M059J (cell line): ENCODE measurements around the gene GRK5. TPM values are rescaled to one million over a fixed set of nuclear protein-coding genes. Genes with fewer than 3 reads are reported as not detected.

ENCODE experiments used
- DNase-seq: peaks from one replicate; pipeline ENCODE4 v3.0.0-alpha.2; 2012; ENCODE audit warnings: low read depth
- total RNA-seq: library from RNA; depleted of rRNA; stranded (reverse); fragments of >200 nt; shearing (Covaris generic); gene quantifications from 2 replicates; pipeline ENCODE4 v1.2.3, GENCODE V29; 2014

The GRK5 gene
- total RNA-seq, 1 experiment from 2014 or later: 4.4 TPM

DNA sequence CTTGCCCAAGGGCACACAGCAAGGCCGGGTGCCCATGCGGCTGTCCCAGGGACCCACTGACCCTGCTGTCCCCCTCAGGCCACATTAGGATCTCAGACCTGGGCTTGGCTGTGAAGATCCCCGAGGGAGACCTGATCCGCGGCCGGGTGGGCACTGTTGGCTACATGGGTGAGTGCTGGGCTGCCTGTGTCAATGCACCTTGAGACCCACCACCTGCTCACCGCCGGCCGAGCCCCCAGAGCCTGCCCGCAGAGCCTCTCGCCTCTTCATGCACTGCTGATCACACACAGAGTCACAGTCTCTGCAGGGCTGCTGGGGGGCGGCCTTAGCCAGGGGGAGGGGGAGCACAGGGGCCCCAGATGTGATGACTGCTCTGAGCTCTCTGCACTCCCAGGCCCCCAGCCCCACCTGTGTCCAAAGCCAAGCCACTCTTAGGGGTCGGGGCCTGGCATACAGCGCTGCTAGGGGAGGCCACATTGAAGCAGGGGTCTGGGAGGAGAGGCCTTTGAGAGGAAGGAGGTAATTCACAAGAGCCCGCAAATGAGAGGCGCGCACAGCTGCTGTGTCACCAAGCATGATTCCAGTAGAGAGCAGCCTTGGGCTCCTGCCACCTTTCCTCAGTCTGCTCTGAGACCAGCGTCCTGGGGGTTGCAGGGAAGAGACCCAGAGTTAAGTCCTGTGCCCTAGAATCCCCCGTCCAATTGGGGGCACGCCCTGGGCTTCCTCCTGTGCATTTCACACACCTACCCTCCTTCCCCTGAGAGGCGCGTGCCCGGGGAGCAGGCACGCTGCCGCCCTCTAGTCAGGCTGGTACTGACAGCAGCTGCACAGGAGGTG lies 234.8 kb downstream of the GRK5 start:
- DNase-seq: no peak

DNA sequence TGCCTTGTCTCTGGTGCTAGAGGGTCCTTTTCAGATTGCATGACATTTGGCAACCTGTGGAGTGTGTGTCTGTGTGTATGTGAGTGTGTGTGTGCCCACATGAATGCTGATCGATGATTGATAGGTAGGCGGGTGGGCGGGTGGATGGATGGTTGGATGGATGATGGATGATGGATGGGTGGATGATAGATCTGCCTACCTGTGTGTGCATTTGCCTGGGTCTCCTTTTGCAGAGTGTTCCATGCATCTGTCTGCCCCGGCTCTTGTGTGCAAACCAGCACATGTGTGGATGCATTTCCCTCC lies 235.3 kb downstream of the GRK5 start:
- no peak for DNase-seq

DNA sequence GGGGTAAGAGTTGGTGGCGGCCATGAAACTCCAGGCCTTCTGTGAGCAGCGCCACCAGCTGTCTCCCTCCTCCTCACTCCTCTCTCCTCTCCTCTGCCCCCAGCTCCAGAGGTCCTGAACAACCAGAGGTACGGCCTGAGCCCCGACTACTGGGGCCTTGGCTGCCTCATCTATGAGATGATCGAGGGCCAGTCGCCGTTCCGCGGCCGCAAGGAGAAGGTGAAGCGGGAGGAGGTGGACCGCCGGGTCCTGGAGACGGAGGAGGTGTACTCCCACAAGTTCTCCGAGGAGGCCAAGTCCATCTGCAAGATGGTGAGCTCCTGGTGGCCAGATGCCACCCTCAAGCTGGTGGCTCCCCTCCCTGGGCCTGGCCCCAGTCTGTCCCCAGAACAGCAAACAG lies 236.1 kb downstream of the GRK5 start:
- DNase-seq: no peak

DNA sequence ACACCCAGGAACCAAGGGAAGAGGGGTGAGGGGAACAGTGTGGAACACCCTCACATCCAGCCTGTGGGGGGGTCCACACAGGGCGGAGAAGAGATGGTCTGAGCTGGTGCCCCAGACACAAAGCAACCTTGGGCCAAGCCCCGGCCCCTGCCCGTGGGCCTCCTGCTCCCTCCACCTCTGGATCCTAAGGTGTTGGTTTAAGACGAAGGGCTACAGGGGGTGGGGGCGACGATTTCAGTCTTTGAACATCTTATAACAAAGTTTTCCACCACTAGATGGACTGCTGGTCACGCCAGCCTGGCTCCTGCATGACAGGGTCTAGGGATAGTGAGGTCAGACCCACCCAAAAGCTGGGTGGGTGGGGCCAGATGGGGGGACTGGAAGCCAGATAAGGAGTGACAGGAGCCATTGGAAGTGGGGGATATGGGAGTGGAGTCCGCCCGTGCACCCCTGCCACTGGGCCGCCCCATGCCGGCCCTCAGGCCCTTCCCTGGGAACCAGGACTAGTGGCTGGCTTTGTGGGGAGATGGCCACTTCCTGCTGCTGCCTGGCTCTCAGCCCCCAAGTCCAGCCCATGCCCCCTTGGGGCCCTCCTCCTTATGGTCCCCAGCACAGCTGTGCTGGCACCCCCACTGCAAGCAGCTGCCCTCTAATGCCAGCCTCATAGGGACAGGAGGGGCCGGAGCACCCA lies 236.7 kb downstream of the GRK5 start:
- no peak for DNase-seq

DNA sequence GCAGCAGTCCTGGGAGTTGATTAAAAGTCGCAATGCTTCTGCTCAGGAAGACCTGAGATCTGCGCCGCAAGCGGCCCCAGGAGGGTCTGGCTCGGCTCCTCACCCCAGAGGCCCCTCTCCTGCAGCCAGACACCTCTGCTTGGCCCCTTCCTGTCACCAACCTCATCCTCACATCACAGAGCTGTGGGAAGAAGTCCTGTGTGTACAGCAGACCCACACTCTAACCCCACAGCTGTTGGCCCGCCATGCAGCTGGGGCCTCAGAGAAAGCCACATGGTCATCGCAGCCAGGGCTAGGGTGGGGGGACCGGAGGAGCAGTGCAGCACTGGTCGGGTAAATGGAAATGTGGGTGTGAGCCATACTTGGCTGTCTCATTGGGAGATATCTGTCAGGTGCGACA lies 237.5 kb downstream of the GRK5 start:
- DNase-seq: no peak

DNA sequence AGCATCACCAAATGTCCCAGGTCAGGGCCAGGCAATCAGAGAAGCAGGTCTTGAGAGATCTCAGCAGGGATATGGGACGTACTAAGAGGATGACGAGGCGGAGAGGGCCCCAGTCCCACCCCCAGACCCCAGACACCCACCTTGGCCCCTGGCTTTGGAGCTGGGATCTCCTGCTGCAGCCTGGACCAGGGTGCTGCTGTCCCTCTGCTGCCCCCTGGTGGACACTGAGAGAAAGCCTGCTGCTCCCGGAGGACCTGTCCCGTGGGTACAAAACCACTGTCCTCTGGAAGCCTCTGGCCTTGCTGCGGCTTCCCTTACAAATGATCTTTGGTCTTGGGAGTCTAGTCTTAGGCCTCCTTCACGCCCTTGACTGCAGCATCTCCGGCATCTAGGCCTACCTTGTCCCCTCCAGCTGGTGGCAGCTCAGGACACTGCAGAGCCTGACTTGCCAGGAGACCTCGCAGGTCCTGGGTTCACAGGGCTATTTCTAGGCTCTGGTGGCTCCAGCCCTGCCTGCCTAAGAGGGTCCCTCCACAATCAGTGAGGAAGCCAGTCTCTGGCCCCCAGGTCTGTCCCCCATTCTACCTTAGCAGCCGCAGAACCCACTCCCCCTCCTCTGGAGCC lies 238.1 kb downstream of the GRK5 start:
- DNase-seq: peak; percentile 71

DNA sequence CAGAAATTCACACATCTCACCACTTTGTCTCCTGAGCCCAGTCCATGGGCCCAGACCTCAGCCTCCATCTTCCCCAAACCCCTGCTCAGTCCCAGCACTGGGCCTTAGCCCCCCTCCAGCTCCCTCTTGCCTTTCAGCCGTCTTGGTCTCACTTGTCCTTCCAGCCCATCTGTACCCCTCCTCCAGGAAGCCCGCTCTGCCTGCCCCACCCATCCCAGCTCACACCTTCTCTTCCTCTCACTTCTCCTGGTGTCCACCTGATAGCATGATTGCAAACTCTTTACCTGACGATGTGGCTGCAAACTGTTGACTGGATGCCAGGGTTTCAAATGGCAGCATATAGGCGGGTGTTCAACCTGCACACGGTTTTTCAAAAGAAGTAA lies 238.6 kb downstream of the GRK5 start:
- DNase-seq: no peak

DNA sequence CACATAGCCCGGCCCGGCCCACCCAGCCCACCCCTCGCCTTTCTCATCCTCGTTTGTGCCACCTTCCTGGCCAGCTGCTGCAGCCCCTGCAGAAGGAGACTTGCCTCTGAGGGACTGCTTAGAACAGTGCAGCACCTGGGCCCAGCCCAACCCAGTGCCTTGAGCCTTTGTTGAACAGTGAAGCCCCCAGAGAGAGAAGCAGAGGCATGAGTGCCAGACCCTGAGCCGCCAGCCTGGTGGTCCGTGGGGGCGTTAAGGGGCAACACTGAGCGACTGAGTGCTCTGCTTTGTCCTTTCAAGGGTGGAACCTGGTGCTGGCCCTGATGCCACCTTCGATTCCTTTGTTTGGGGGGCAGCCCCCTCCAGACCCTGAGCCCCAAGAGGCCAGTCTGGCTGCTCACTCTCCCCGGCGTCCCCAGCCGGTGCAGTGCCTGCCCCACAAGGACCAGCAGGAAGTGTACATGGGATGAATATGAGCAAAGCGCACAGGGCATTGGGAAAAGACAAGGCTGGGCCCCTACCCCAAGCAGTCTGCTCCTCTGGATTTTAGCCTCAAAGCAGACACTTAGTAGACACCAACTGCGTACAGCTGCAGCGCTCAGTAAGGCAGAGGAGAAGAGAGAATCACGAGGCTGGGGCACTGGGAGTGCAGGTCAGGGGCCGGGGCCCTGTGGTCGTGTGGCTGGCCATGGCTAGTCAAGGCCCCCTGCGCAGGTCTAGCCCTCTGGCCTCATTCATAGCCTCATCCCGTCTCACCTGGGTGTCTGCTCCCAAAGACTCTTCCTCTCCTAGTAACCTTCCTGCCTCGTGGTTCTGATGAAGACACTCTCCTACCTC lies 239.3 kb downstream of the GRK5 start:
- no peak for DNase-seq

DNA sequence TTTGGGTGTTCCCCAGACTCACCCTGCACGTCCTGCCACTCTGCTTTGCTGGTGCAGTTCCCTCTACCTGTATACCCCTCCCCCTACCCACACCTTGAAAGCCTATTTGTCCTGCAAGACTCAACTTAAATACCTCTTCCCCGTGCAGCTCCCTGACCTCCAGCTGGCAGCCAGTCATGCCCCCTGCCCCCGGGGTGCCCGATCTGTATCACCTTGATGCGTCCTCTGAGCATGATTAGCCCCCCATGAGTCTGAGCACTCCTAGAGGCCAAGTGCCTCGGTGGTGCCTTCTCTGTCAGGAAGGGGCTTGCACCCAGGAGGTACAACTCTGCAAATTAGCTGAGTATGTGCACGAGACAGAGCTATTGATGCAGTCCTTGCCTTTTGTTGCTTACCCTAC lies 240.1 kb downstream of the GRK5 start:
- no peak for DNase-seq

DNA sequence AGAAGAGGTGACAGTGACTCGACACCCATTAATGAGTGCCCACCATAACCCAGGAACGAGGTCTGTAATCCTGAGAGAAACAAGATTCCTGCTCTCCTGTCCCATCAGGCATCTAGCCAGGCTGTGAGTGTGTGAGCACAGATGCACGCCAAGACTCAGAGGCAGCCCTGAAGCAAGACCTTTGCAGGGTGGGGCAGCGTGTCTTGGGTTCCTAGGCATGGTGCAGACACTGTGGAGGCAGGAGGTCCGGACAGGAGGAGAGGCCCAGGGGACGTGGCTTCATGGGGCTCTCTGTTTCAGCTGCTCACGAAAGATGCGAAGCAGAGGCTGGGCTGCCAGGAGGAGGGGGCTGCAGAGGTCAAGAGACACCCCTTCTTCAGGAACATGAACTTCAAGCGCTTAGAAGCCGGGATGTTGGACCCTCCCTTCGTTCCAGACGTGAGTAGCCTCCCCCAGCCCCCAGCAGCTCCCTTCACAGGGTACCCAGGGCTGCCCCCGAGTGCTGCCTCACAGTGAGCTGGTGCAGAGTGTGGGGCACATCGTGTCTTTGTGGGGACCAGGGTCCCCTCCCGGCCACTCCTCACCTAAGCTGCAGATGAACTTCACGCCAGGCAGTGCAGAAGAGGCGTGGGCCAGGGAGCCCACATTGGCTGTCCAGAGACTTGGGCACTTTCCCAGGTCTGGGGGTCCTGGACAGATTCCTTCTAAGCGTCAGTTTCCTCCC lies 240.6 kb downstream of the GRK5 start:
- DNase-seq: no peak

DNA sequence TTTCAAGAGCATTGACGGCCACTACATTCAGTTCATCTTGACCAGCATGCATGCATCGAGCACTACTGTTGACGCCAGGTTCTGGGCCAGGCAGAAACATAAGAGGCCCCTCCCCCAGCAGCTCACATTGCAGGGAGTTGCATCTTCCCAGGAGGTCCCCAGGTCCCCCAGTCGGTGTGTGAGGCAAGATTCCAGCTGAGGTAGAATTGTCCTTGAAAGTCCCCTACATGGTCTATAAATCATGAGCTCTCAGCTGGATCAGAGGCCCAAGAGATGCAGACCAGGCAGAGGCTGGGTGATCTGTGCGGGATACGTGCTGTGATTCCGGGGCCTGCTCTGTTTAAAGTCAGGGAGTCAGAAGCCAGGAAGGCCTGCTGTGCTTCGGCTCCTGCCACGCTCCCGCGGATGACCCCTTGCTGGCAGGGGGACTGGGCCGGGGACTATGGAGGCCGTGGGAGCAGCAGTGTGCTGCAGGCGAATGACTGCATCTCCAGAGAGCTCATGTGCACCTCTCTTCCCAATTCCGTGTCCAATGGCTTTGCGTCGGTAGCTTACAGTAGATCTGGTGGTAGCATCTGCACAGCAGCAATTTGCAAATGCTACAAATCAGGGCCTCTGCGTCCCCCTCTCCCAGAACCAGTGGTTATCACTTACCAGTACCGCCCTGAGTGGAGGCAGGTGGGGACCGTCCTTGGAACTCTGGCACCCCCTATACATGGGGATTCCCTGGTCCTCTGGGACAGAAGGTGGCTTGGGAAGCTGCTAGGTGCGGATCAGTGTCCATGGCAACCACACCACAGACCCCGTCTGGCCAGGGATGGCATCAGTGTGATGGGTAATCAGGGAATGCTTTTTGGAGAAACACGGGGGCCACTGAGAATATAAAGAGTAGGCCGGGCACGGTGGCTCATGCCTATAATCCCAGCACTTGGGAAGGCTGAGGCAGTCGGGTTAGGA lies 241.5 kb downstream of the GRK5 start:
- no peak for DNase-seq

DNA sequence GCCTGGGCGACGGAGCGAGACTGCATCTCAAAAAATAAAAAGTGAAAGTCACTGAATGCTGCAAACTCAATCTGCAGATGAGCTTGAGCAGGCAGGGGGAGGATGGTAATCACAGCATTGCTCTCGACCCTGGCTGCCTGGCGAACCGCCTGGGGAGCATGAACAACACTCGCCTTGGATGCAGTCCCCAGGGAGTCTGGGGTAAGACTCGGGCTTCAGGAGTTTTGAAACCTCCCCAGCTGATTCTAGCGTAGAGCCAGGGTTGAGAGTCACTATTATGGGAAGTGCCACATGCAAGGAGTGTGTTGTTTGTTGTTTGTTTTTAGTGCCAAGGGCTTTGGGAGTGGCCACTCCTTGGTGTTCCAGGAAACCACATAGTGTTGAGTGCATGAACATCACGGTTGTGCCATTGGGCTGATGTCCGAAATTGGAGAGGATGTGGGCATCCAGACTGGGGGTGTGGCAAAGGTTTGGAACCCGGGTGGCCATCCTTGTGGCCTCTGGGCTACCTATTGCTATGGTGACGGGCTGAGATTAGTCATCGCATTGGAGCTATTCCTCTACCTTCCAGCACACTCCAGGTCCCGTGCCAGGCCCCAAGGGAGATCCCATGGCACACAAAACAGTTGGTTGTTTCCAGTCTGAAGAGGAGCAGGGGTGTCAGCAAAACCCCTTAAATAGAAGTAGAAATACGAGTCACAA lies 242.5 kb downstream of the GRK5 start:
- DNase-seq: peak; percentile 97

DNA sequence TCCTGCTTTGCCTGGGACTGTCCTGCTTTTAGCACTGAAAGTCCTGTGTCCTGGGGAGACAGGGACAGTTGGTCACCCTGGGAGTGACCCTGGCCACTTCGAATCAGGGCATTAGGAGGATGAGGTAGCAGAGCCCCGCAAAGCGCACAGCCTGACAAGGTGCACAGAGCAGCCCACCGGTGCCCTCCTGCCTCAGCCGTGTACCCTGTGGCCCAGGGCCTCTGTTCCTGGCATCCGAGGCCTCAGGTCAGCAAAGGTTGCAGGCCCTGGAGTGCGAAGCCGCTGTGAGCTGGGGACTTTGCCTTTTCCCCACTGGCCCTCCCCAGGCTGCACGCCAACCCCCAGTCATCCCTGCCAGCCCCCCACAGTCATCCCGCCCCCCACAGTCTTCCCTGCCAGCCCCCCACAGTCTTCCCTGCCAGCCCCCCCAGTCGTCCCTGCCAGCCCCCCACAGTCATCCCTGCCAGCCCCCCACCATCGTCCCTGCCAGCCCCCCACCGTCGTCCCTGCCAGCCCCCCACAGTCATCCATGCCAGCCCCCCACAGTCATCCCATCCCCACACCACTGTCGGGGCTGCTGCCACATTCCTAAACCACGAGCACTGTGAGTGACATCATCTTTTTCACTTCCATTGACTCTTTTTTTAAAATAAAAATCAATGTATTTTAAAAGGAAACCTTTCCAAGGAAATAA lies 243.4 kb downstream of the GRK5 start:
- DNase-seq: peak; percentile 20

DNA sequence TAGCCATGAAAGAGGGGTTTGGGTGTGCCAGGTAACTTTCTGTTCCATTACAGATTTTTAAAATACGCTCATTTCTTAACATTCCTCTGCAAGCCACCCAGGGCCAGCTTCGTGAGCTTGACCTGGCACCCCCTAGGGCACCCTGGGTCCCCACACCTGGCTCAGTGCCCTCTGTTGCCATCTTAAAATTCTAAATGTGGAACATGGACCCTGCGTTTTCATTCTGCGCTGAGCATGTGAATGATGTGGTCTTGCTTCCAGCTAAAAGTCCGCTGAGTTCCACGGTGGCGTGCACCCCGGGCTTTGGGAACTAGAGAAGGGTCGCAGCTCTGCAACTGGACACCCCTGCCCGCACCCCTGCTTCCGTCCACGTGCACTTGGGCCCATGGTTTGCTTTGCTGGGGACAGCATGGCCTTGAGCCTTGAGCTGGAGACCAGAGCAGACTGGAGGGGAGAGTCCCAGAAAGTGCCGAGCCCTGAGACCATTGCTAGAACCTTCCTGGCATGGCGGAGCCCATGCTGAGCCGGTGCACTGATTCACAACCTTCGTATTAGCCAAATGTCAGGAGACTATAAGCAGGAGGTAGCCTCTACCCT lies 244.0 kb downstream of the GRK5 start:
- DNase-seq: no peak

DNA sequence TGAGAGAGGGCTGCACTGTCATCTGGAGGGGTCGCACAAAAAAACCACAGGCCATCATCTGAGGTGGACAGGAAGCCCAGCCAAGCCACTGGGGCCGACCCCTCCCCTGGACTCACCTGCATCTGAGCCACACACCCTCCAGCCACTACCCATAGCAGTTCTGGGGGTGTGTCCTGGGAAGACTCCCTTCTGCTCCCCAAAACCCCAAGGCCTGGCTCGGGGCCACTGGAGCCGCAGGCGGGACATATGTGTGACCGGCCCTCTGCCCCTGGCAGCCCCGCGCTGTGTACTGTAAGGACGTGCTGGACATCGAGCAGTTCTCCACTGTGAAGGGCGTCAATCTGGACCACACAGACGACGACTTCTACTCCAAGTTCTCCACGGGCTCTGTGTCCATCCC lies 245.0 kb downstream of the GRK5 start:
- DNase-seq: no peak

DNA sequence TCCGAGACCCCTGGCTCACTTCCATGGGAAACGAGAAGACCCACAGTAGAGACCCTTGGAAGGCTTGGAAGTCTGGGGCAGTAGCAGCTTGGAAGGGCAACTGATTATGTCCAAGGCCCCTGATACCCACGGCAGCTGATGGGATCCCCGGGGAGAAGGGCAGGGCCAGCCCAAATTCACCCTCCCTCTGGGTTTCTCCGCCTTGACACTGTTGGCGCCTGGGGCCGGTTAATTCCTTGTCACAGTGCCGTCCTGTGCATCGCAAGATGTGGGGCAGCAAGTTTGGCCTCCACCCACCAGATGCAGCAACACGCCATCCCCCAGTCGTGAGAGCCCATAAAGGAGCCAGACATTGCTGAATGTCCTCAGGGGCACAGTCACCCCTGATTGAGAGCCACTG lies 245.9 kb downstream of the GRK5 start:
- DNase-seq: no peak

DNA sequence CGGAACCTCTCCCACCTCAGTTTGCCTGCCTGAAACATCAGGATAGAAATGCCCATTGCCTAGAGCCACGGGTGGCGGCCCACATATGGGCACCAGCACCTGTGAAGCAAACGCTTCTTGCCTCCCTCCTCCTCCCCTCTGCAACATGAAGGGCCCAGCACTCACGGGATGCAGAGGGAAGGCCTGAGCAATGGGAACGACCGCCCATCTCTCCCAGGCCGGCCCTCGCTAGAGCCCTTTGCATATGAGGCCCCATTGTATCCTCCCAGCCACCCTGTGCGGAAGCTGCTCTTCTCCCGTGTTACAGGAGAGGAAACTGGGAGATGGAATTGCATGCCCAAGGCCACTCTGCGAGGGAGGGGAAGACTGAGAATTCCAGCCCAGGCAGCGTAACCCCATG lies 246.9 kb downstream of the GRK5 start:
- no peak for DNase-seq

DNA sequence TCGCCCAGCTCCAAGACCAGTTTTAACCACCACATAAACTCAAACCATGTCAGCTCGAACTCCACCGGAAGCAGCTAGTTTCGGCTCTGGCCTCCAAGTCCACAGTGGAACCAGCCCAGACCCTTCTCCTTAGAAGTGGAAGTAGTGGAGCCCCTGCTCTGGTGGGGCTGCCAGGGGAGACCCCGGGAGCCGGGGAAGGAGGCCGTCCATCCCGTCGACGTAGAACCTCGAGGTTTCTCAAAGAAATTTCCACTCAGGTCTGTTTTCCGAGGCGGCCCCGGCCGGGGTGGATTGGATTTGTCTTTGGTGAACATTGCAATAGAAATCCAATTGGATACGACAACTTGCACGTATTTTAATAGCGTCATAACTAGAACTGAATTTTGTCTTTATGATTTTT lies 247.6 kb downstream of the GRK5 start:
- DNase-seq: no peak
